Measurements from ENCODE around the gene MMD2.

DNA sequence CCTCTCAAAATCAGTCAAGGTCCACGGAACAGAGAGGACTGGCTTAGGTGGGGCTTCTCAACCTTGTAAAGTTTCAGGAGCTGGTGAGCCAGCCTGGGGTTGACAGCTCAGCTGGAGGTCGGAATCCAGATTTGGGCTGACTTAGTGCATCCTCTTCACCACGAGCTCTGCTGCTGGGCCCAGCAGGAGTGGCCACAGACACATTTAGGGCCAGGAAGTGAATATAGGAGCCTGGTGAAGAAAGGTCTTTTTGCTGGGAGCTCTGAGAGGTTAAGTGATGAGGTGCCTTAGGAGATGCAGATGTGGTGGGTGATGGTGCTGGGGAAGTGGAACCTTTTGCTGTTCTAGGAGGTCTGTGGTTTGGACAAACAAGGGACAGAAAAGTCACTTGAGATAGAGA lies 39.3 kb upstream of the MMD2 start:
- TF ChIP-seq, protein P1, sequence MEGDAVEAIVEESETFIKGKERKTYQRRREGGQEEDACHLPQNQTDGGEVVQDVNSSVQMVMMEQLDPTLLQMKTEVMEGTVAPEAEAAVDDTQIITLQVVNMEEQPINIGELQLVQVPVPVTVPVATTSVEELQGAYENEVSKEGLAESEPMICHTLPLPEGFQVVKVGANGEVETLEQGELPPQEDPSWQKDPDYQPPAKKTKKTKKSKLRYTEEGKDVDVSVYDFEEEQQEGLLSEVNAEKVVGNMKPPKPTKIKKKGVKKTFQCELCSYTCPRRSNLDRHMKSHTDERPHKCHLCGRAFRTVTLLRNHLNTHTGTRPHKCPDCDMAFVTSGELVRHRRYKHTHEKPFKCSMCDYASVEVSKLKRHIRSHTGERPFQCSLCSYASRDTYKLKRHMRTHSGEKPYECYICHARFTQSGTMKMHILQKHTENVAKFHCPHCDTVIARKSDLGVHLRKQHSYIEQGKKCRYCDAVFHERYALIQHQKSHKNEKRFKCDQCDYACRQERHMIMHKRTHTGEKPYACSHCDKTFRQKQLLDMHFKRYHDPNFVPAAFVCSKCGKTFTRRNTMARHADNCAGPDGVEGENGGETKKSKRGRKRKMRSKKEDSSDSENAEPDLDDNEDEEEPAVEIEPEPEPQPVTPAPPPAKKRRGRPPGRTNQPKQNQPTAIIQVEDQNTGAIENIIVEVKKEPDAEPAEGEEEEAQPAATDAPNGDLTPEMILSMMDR (IDR thresholded peaks at IDR 0.05; ENCODE audit: insufficient read depth, low read length, poor library complexity, severe bottlenecking): no peak
- no peak for TF ChIP-seq EZH2phosphoT487 (conservative IDR thresholded peaks at IDR 0.05; ENCODE audit: low read length)
